Stimulated activated CD4-positive, alpha-beta T cell treated with anti-CD3 and anti-CD28 coated beads, Interleukin-2, amount 100 ng/mL, for 4 hours (primary cell): ENCODE measurements around the gene ZNF548.
"Not testable (repeated sequence)": the region's sequence is repeated elsewhere in the genome, so short reads cannot be mapped to it uniquely, and the experiment has no call there.

ENCODE experiments used
- DNase-seq: peaks from one replicate; pipeline ENCODE4 v3.0.0-alpha.2; 2020; ENCODE audit warnings: low read depth

Gene ZNF548

GRCh38 chr19:57389730-57390598 is at the start of gene ZNF548:
TSS of gene ZNF548 (plus strand) at chr19:57389854. CDS start at chr19:57390100, 246 bp downstream.
- DNase-seq, result peak; percentile 96

GRCh38 chr19:57342582-57342981 is 47.1 kb upstream of the ZNF548 start:
- DNase-seq, result no peak

- DNase-seq, result no peak
These were observed 41.5 kb upstream of the ZNF548 start for GRCh38 chr19:57348136-57348535.

GRCh38 chr19:57350877-57351805 is 38.5 kb upstream of the ZNF548 start, which contains the start of gene ZNF304:
TSS of gene ZNF304 (plus strand) at chr19:57351271. CDS start at chr19:57351665, 394 bp downstream.
- peak; percentile 78 for DNase-seq

- no peak for DNase-seq
These were observed 37.8 kb upstream of the ZNF548 start for GRCh38 chr19:57351867-57352266.

- DNase-seq, result no peak
These were observed 33.7 kb upstream of the ZNF548 start for GRCh38 chr19:57355916-57356315.

GRCh38 chr19:57357406-57357805 is 32.2 kb upstream of the ZNF548 start:
- DNase-seq, result no peak

- DNase-seq, result no peak
These were observed 30.4 kb upstream of the ZNF548 start for GRCh38 chr19:57359300-57359699.

GRCh38 chr19:57362419-57362818 is 27.2 kb upstream of the ZNF548 start:
- no peak for DNase-seq

- DNase-seq, result peak; percentile 98
These were observed 26.5 kb upstream of the ZNF548 start, which contains the start of the genes TRAPPC2B and ZNF547 for GRCh38 chr19:57362997-57363687. TSS of gene TRAPPC2B (plus strand) at chr19:57363551. CDS start at chr19:57364834, 1,283 bp downstream. TSS of gene ZNF547 (plus strand) at chr19:57363551. CDS start at chr19:57368556, 5,005 bp downstream.

GRCh38 chr19:57363688-57364181 is 25.9 kb upstream of the ZNF548 start:
- DNase-seq, result no peak

- no peak for DNase-seq
These were observed 22.9 kb upstream of the ZNF548 start for GRCh38 chr19:57366776-57367175.

- DNase-seq, result no peak
These were observed 15.5 kb upstream of the ZNF548 start for GRCh38 chr19:57374179-57374578.

GRCh38 chr19:57374647-57375046 is 15.0 kb upstream of the ZNF548 start:
- DNase-seq, result not testable (repeated sequence)

GRCh38 chr19:57376151-57376550 is 13.5 kb upstream of the ZNF548 start:
- DNase-seq, result no peak

- no peak for DNase-seq
These were observed 12.0 kb upstream of the ZNF548 start for GRCh38 chr19:57377498-57378146.

- DNase-seq, result no peak
These were observed 8.7 kb upstream of the ZNF548 start for GRCh38 chr19:57380923-57381322.

- no peak for DNase-seq
These were observed 6.7 kb upstream of the ZNF548 start for GRCh38 chr19:57382806-57383488.

GRCh38 chr19:57389194-57389729 is 392 bp upstream of the ZNF548 start:
- no peak for DNase-seq

- no peak for DNase-seq
These were observed 6.1 kb downstream of the ZNF548 start for GRCh38 chr19:57395710-57396109.
